Neural cell (in vitro differentiated cells): ENCODE data around the gene LDHD. TPM values are rescaled to one million over a fixed set of nuclear protein-coding genes. Genes with fewer than 3 reads are reported as not detected.

Source experiments
- H2AFZ ChIP-seq: fragments of 200-600, 300-800 bp; sonication (generic), shearing (Covaris generic); 2 replicates; pipeline ENCODE4 v1.6.0; 2014; ENCODE audit warnings: low read depth, mild to moderate bottlenecking, antibody characterized with exemption, low read length, moderate library complexity
- H3F3A ChIP-seq: fragments of 200-600 bp; shearing (Covaris generic); 2 replicates; pipeline ENCODE4 v1.6.1; 2016; ENCODE audit warnings: mild to moderate bottlenecking, moderate library complexity, mixed read lengths, antibody characterized with exemption, low read length; ENCODE audit not compliant: insufficient read depth, poor library complexity, severe bottlenecking
- H3K27ac ChIP-seq: fragments of 200-600, 300-800 bp; sonication (generic), shearing (Covaris generic); 2 replicates; pipeline ENCODE4 v1.5.1; 2014; ENCODE audit warnings: mild to moderate bottlenecking, low read length, moderate library complexity
- H3K27me3 ChIP-seq: fragments of 300-800, 200-600 bp; sonication (generic), shearing (Covaris generic); 2 replicates; pipeline ENCODE4 v1.6.0; 2014; ENCODE audit warnings: mild to moderate bottlenecking, low read depth, low read length, moderate library complexity; ENCODE audit not compliant: insufficient read depth
- H3K36me3 ChIP-seq: fragments of 300-800, 200-600 bp; sonication (generic), shearing (Covaris generic); 2 replicates; pipeline ENCODE4 v1.5.1; 2014; ENCODE audit warnings: mild to moderate bottlenecking, antibody characterized with exemption, low read length, moderate library complexity; ENCODE audit not compliant: insufficient read depth
- H3K4me2 ChIP-seq: fragments of 300-800, 200-600 bp; sonication (generic), shearing (Covaris generic); 2 replicates; pipeline ENCODE4 v1.6.0; 2014; ENCODE audit warnings: mild to moderate bottlenecking, low read length
- H3K4me3 ChIP-seq: fragments of 300-800, 200-600 bp; sonication (generic), shearing (Covaris generic); 2 replicates; pipeline ENCODE4 v1.5.1; 2014; ENCODE audit warnings: mild to moderate bottlenecking, low read length, moderate library complexity
- H3K79me2 ChIP-seq: fragments of 200-600 bp; shearing (Covaris generic); replicated peaks from 2 replicates; pipeline ENCODE4 v1.6.0; 2014; ENCODE audit warnings: mild to moderate bottlenecking, low read length, moderate library complexity; ENCODE audit not compliant: insufficient read depth
- H3K9ac ChIP-seq: fragments of 300-800, 200-600 bp; sonication (generic), shearing (Covaris generic); 2 replicates; pipeline ENCODE4 v1.6.1; 2016; ENCODE audit warnings: mild to moderate bottlenecking, low read length, mixed read lengths
- H3K9me2 ChIP-seq: fragments of 200-600 bp; shearing (Covaris generic); 2 replicates; pipeline ENCODE4 v1.6.1; 2016; ENCODE audit warnings: mild to moderate bottlenecking, low read length, mixed read lengths; ENCODE audit not compliant: insufficient read depth
- H3K9me3 ChIP-seq: fragments of 200-600, 300-800 bp; sonication (generic), shearing (Covaris generic); 2 replicates; pipeline ENCODE4 v1.6.1; 2016; ENCODE audit warnings: mild to moderate bottlenecking, mixed run types, low read length, moderate library complexity, mixed read lengths
- H4K20me1 ChIP-seq: fragments of 200-600 bp; shearing (Covaris generic); 2 replicates; pipeline ENCODE4 v1.6.1; 2016; ENCODE audit warnings: mild to moderate bottlenecking, mixed run types; ENCODE audit not compliant: insufficient read depth
- CTCF ChIP-seq: fragments of 450-650 bp; IDR thresholded peaks from 2 replicates; pipeline ENCODE4 v1.5.1; 2014; ENCODE audit warnings: antibody characterized with exemption, mild to moderate bottlenecking, moderate library complexity; ENCODE audit not compliant: poor library complexity, severe bottlenecking
- EP300 ChIP-seq: fragments of 450-650 bp; conservative IDR thresholded peaks from 2 replicates; pipeline ENCODE4 v1.6.1; 2014; ENCODE audit warnings: antibody characterized with exemption, mild to moderate bottlenecking, moderate library complexity; ENCODE audit not compliant: poor library complexity, severe bottlenecking
- EZH2 ChIP-seq: fragments of 200-600, 300-800 bp; shearing (Covaris generic), sonication (generic); IDR thresholded peaks from 2 replicates; pipeline ENCODE4 v1.6.1; 2014; ENCODE audit warnings: antibody characterized with exemption, low read length, borderline replicate concordance, mild to moderate bottlenecking; ENCODE audit not compliant: insufficient read depth, poor library complexity, severe bottlenecking
- MXI1 ChIP-seq: fragments of 450-650 bp; conservative IDR thresholded peaks from 2 replicates; pipeline ENCODE4 v1.6.1; 2014; ENCODE audit warnings: antibody characterized with exemption, mild to moderate bottlenecking; ENCODE audit not compliant: poor library complexity, severe bottlenecking
- POLR2AphosphoS5 ChIP-seq: IDR thresholded peaks from 2 replicates; pipeline ENCODE4 v1.6.1; 2012
- RAD21 ChIP-seq: fragments of 450-650 bp; conservative IDR thresholded peaks from 2 replicates; pipeline ENCODE4 v1.6.1; 2014; ENCODE audit warnings: antibody characterized with exemption, mild to moderate bottlenecking, moderate library complexity
- SMC3 ChIP-seq: fragments of 450-650 bp; conservative IDR thresholded peaks from 2 replicates; pipeline ENCODE4 v1.6.1; 2014; ENCODE audit warnings: antibody characterized with exemption, mild to moderate bottlenecking, moderate library complexity; ENCODE audit not compliant: poor library complexity
- TAF1 ChIP-seq: IDR thresholded peaks from 2 replicates; pipeline ENCODE4 v1.6.1; 2012; ENCODE audit warnings: low read depth
- polyA plus RNA-seq: library from polyadenylated mRNA; depleted of rRNA; stranded (reverse); fragments of >200 nt; gene quantifications from 2 replicates; pipeline ENCODE4 v1.2.3, GENCODE V29; 2014
- TF ChIP-seq, protein P1 (sequence below): IDR thresholded peaks from 2 replicates; pipeline ENCODE4 v1.6.1; 2012; ENCODE audit warnings: borderline replicate concordance

The LDHD gene
- polyA plus RNA-seq, 1 donor from 2014 or later = not detected

DNA sequence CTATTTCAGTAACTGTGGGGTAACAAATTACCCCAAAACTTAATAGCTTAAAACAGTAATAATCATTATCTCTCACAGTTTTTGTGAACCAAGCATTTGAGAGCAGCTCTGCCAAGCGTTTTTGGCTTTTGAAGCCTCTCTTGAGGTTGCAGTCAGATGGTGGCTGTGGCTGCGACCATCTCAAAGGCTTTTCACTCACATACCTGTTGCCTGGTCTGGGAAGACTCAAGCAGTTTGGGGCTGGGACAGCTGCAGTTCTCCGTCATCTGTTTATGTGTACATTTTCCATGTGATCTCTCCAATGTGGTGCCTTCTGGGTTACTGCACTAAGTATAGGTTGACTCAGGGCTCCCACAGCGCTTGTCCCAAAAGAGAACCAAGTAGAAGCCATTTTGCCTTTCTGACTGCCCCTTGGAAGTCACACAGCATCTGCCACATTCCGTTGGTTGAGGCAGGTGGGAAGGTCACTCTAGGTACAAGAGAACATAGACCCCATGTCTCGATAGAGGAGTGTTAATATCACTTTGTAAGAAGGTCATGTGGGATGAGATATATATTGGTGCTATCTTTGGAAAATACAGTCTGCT, 49.6 kb downstream of the LDHD start:
- peaks cover 4% of the 10 kb centered on the region for H4K20me1 ChIP-seq
- TF ChIP-seq MXI1 (no peak), POLR2AphosphoS5 (no peak), RAD21 (no peak), SMC3 (no peak), EZH2 (no peak), CTCF (no peak), TAF1 (no peak), EP300 (no peak)
- TF ChIP-seq, protein P1, sequence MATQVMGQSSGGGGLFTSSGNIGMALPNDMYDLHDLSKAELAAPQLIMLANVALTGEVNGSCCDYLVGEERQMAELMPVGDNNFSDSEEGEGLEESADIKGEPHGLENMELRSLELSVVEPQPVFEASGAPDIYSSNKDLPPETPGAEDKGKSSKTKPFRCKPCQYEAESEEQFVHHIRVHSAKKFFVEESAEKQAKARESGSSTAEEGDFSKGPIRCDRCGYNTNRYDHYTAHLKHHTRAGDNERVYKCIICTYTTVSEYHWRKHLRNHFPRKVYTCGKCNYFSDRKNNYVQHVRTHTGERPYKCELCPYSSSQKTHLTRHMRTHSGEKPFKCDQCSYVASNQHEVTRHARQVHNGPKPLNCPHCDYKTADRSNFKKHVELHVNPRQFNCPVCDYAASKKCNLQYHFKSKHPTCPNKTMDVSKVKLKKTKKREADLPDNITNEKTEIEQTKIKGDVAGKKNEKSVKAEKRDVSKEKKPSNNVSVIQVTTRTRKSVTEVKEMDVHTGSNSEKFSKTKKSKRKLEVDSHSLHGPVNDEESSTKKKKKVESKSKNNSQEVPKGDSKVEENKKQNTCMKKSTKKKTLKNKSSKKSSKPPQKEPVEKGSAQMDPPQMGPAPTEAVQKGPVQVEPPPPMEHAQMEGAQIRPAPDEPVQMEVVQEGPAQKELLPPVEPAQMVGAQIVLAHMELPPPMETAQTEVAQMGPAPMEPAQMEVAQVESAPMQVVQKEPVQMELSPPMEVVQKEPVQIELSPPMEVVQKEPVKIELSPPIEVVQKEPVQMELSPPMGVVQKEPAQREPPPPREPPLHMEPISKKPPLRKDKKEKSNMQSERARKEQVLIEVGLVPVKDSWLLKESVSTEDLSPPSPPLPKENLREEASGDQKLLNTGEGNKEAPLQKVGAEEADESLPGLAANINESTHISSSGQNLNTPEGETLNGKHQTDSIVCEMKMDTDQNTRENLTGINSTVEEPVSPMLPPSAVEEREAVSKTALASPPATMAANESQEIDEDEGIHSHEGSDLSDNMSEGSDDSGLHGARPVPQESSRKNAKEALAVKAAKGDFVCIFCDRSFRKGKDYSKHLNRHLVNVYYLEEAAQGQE = no peak

DNA sequence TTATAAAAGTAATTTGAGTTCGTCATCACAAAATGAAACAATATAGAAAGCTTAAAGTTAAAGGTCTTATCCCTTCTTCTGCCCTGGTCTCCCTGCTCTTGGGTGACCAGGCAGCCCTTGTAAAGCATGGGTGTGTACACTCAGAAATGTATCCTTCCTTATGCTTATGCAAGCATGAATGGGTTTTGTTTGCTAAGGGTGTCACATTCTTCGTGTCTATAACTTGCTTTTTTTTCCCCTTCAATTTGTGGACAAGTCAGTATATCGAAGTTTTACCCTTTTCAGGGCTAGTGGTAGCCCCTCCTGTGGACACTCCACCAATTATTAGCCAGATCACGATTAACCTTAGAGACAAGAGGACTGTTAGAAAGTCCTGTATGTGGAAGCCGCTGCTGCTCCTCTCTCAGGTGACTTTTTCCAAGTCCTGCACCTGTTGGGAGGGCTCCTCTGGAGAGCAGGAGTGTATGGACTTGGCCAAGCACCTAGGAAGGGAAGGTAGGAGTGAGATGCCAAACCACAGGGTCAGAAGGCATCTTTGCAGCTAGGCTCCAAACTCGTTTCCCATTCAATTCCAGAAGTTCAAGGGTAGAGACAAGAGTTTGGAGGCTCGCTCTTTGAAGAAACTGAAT, 50.9 kb downstream of the LDHD start:
- H3K9ac ChIP-seq = no peak overlapping the region
- H3K27ac ChIP-seq = no peak overlapping the region
- H3K9me2 ChIP-seq = no peaks in the 10 kb centered on the region
- no peaks in the 10 kb centered on the region for H3F3A ChIP-seq
- no peaks in the 10 kb centered on the region for H3K9me3 ChIP-seq
- peaks cover 80% of the 10 kb centered on the region for H3K79me2 ChIP-seq
- peaks cover 4% of the 10 kb centered on the region for H4K20me1 ChIP-seq
- no peak overlapping the region for H3K4me2 ChIP-seq
- TF ChIP-seq POLR2AphosphoS5 = no peak
- TF ChIP-seq EP300 = no peak
- no peak for TF ChIP-seq RAD21
- TF ChIP-seq, protein P1 = no peak
- H3K27me3 ChIP-seq = no peaks in the 10 kb centered on the region
- H2AFZ ChIP-seq = no peak overlapping the region
- H3K4me3 ChIP-seq = no peak overlapping the region
- H3K36me3 ChIP-seq = no peaks in the 10 kb centered on the region

More for the DNA sequence above, 49.6 kb downstream of the LDHD start:
- Histone ChIP-seq H3K4me2 (no peak overlapping the region), H3K27me3 (no peaks in the 10 kb centered on the region), H3F3A (no peaks in the 10 kb centered on the region), H3K36me3 (no peaks in the 10 kb centered on the region), H3K4me3 (no peak overlapping the region), H3K79me2 (peaks cover 78% of the 10 kb centered on the region), H3K27ac (no peak overlapping the region), H2AFZ (no peak overlapping the region), H3K9ac (no peak overlapping the region), H3K9me3 (no peaks in the 10 kb centered on the region), H3K9me2 (no peaks in the 10 kb centered on the region)
